Tibial artery (tissue), 4 donors: ENCODE measurements around the gene TMTC4.
"Not testable (repeated sequence)": the region's sequence is repeated elsewhere in the genome, so short reads cannot be mapped to it uniquely, and the experiment has no call there.

ENCODE experiments used
- DNase-seq, 2 donors: peaks; one replicate each; pipeline ENCODE4 v3.0.0-alpha.2; 2019
- H3K27ac ChIP-seq, 2 donors: fragments of 200-600 bp; sonication (generic) in 1 of 2; 1 replicate in 1 of 2; 2 replicates in 1 of 2; pipeline ENCODE4 v1.5.1; 2018 to 2019; ENCODE audit warnings: mild to moderate bottlenecking in 1 of 2
- H3K27me3 ChIP-seq, 2 donors: fragments of 200-600 bp; sonication (generic) in 1 of 2; one replicate each; pipeline versions ENCODE4 v1.5.1 to v1.6.0; 2016 to 2019
- H3K36me3 ChIP-seq, 3 donors: fragments of 200-600 bp; sonication (generic) in 2 of 3; one replicate each; pipeline ENCODE4 v1.5.1; 2016 to 2019; ENCODE audit warnings: mild to moderate bottlenecking in 2 of 3
- H3K4me1 ChIP-seq, 4 donors: fragments of 200-600 bp; sonication (generic) in 2 of 4; 1 replicate in 3 of 4; 2 replicates in 1 of 4; pipeline ENCODE4 v1.5.1; 2016 to 2019
- H3K4me3 ChIP-seq, 2 donors: fragments of 200-600 bp; sonication (generic) in 1 of 2; 1 replicate in 1 of 2; 2 replicates in 1 of 2; pipeline ENCODE4 v1.5.1; 2018 to 2019; ENCODE audit warnings: mild to moderate bottlenecking in 2 of 2
- H3K9me3 ChIP-seq, 3 donors: fragments of 200-600 bp; sonication (generic) in 1 of 3; one replicate each; pipeline ENCODE4 v1.5.1; 2016 to 2019
- CTCF ChIP-seq, 2 experiments: fragments of 200-600 bp in 1 of 2; fragments of 450-650 bp in 1 of 2; IDR thresholded peaks; one replicate each; pipeline ENCODE4 v1.5.1; 2017 to 2019; ENCODE audit warnings: antibody characterized with exemption in 2 of 2, mild to moderate bottlenecking in 1 of 2, moderate library complexity in 1 of 2
- intact Hi-C: fragments of 100-400 bp; cut with DNase I; formaldehyde crosslinking; loops from one replicate; pipeline ENCODE4 v1.15.0; 2023; ENCODE audit warnings: low total_unique reads

TMTC4 gene

GRCh38 chr13:100710176-100710575, 35.6 kb upstream of the TMTC4 start:
- Histone ChIP-seq H3K27me3 (no peaks in the 10 kb centered on the region), H3K27ac (no peak overlapping the region), H3K9me3 (no peaks in the 10 kb centered on the region), H3K36me3 (no peaks in the 10 kb centered on the region), H3K4me3 (no peak overlapping the region), H3K4me1 (no peaks in the 10 kb centered on the region)
- no peak for DNase-seq
- intact Hi-C loops, result no loop called here
- TF ChIP-seq CTCF (IDR thresholded peaks at IDR 0.05), result no peak

- Histone ChIP-seq H3K4me1 (no peaks in the 10 kb centered on the region), H3K27me3 (no peaks in the 10 kb centered on the region), H3K27ac (no peak overlapping the region), H3K4me3 (no peak overlapping the region), H3K36me3 (no peaks in the 10 kb centered on the region), H3K9me3 (no peaks in the 10 kb centered on the region)
- no peak for DNase-seq
- TF ChIP-seq CTCF (IDR thresholded peaks at IDR 0.05), result no peak
- intact Hi-C loops, result no loop called here
Measured at GRCh38 chr13:100707818-100708740, 33.5 kb upstream of the TMTC4 start.

GRCh38 chr13:100698331-100698730, 23.7 kb upstream of the TMTC4 start:
- H3K27me3 ChIP-seq, H3K27ac ChIP-seq, H3K4me1 ChIP-seq, H3K4me3 ChIP-seq, DNase-seq, intact Hi-C loops, H3K9me3 ChIP-seq, H3K36me3 ChIP-seq: not testable (repeated sequence)

GRCh38 chr13:100695509-100695773, 20.8 kb upstream of the TMTC4 start:
- Histone ChIP-seq H3K27ac (no peak overlapping the region), H3K4me3 (no peak overlapping the region), H3K36me3 (no peaks in the 10 kb centered on the region), H3K4me1 (no peaks in the 10 kb centered on the region), H3K9me3 (no peaks in the 10 kb centered on the region), H3K27me3 (peaks cover 0 to 4% of the 10 kb centered on the region in 2 donors)
- no peak for TF ChIP-seq CTCF (IDR thresholded peaks at IDR 0.05)
- intact Hi-C loops, result no loop called here
- no peak for DNase-seq

GRCh38 chr13:100694722-100695508, 20.3 kb upstream of the TMTC4 start:
- Histone ChIP-seq H3K4me1 (no peaks in the 10 kb centered on the region), H3K9me3 (no peaks in the 10 kb centered on the region), H3K27me3 (peaks cover 0 to 4% of the 10 kb centered on the region in 2 donors), H3K27ac (no peak overlapping the region), H3K36me3 (no peaks in the 10 kb centered on the region), H3K4me3 (no peak overlapping the region)
- DNase-seq, result no peak
- intact Hi-C loops, result no loop called here
- TF ChIP-seq CTCF (IDR thresholded peaks at IDR 0.05), result no peak

GRCh38 chr13:100689191-100689590, 14.6 kb upstream of the TMTC4 start:
- Histone ChIP-seq H3K27ac (no peak overlapping the region), H3K36me3 (no peaks in the 10 kb centered on the region), H3K4me3 (no peak overlapping the region), H3K9me3 (peaks cover 0 to 5% (median 4%) of the 10 kb centered on the region in 3 donors), H3K27me3 (peaks cover 0 to 4% of the 10 kb centered on the region in 2 donors), H3K4me1 (no peaks in the 10 kb centered on the region)
- intact Hi-C loops, result no loop called here
- TF ChIP-seq CTCF (IDR thresholded peaks at IDR 0.05), result no peak
- no peak for DNase-seq
